VCaP (cell line): ENCODE data around the gene ARL4A.

Experiments
- H3K27ac ChIP-seq: fragments of 450-650 bp; 2 replicates; pipeline ENCODE4 v1.5.1; 2017
- TF ChIP-seq, protein P1 (sequence below): fragments of 450-650 bp; conservative IDR thresholded peaks from 2 replicates; pipeline ENCODE4 v1.5.1; 2017; ENCODE audit warnings: mild to moderate bottlenecking, moderate library complexity

The ARL4A gene

DNA sequence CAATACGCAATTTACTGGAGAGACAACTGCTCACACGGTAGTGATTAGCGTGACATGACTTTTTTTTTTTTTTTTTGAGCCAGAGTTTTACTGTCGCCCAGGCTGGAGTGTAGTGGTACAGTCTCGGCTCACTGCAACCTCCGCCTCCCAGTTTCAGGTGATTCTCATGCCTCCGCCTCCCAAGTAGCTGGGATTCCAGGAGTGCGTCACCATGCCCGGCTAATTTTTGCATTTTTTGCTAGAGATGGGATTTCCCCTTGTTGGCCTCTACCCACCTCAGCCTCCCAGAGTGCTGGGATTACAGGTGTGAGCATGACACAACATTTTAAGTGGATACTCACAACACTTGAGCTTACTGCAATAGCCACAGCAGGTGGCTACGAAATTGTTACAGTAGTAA is 11.9 kb downstream of the ARL4A start:
- H3K27ac ChIP-seq, result no peak overlapping the region
- TF ChIP-seq, protein P1, sequence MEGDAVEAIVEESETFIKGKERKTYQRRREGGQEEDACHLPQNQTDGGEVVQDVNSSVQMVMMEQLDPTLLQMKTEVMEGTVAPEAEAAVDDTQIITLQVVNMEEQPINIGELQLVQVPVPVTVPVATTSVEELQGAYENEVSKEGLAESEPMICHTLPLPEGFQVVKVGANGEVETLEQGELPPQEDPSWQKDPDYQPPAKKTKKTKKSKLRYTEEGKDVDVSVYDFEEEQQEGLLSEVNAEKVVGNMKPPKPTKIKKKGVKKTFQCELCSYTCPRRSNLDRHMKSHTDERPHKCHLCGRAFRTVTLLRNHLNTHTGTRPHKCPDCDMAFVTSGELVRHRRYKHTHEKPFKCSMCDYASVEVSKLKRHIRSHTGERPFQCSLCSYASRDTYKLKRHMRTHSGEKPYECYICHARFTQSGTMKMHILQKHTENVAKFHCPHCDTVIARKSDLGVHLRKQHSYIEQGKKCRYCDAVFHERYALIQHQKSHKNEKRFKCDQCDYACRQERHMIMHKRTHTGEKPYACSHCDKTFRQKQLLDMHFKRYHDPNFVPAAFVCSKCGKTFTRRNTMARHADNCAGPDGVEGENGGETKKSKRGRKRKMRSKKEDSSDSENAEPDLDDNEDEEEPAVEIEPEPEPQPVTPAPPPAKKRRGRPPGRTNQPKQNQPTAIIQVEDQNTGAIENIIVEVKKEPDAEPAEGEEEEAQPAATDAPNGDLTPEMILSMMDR, result no peak

DNA sequence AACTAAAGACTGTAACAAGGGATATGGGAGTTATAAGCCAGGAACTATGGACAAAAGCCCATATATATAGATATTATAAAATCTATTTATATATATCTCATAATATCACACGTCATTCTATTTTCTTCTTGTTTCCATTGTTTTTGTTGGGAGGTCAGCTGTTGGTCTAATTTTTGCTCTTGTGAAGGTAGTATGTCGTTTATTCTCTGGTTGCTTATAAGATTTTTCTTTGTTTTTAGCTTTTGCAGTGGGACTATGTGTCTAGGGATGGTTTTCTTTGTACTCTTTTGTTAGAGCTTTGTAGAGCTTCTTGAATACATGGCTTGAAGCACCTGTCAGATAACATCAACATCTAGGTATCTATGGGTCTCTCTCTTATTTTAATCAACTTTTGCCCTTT is 14.0 kb downstream of the ARL4A start:
- TF ChIP-seq, protein P1, result no peak

DNA sequence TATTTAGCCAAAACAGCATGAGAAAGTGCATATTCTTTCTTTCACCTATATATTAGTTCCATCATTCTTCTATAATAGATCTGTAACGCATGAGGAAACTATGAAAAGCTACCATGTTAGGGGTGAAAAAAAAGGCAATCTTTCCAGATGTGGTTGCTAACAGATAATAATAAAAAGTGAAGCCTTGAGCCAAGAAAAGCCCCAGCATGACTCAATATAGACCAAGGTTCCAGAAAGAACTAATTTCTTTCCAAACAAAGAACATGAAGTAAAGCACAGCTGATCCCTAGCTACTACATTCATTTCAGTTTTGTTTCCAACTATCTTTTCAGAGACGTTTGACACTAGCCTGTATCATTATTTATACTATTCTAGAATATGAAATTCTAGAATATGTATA is 16.4 kb downstream of the ARL4A start:
- H3K27ac ChIP-seq, result no peak overlapping the region
- TF ChIP-seq, protein P1, result no peak

More for the DNA sequence above, 14.0 kb downstream of the ARL4A start:
- no peak overlapping the region for H3K27ac ChIP-seq

DNA sequence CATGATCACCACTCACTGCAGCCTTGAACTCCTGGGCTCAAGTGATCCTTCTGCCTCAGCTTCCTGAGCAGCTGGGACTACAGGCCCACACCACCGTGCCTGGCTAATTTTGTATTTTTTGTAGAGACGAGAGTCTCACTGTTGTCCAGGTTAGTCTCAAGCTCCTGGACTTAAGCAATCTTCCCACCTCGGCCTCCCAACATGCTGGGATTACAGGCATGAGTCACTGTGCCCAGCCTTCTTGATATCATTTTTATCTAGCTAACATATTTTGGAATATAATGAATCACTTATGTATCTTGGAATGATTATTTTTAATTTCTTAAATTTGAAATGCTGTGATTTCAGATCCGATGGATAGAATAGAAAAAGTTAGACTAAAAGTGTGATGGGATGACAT is 18.4 kb downstream of the ARL4A start:
- TF ChIP-seq, protein P1, result no peak
- H3K27ac ChIP-seq, result no peak overlapping the region

DNA sequence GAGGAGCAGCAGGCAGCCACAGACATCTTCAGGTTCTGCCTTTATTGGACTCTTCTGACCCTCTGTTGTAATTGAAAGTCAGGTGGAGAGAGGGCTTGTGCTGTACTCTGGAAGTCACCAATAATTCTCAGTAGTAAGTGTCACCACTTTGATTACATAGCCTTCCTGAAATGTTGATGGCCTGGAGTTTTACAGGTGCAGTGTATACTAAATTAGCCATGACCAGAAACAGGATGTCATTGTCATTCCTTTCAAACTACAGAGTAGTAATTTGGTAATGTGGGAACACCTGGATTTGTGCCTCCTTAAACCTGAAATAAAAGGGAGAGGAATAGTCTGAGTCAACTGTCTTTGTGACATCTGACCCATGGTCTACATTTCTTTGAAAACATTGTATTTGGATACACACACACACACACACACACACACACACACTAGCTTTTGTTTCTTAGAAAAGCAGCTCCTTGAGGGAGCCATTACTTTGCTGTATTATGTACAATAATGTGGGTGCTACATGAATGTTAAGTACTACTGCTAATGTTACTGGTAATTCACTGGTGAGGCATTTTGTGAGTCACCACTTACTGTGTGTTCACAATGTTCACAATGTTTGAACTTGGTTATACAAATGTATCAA is 19.6 kb downstream of the ARL4A start:
- no peak overlapping the region for H3K27ac ChIP-seq
- TF ChIP-seq, protein P1, result no peak

DNA sequence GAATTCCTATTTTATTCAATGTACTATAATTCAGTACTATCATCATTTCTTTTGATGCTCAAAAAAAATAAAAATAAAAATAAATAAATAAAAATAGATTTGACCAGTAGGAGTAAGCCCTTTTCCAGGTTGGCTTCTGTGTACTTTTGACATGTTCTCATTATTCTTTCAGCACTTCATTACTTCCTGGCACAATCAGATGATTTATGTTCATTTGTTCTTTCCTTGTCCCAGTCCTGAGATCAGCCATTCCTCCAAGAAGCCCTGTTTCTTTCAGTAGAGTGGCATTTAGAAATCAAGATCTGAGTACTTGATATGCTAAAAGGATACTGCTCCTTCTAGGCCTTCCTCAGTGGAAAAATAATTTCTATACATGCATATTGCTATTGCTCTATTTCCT is 20.9 kb downstream of the ARL4A start:
- H3K27ac ChIP-seq, result no peak overlapping the region
- TF ChIP-seq, protein P1, result no peak

DNA sequence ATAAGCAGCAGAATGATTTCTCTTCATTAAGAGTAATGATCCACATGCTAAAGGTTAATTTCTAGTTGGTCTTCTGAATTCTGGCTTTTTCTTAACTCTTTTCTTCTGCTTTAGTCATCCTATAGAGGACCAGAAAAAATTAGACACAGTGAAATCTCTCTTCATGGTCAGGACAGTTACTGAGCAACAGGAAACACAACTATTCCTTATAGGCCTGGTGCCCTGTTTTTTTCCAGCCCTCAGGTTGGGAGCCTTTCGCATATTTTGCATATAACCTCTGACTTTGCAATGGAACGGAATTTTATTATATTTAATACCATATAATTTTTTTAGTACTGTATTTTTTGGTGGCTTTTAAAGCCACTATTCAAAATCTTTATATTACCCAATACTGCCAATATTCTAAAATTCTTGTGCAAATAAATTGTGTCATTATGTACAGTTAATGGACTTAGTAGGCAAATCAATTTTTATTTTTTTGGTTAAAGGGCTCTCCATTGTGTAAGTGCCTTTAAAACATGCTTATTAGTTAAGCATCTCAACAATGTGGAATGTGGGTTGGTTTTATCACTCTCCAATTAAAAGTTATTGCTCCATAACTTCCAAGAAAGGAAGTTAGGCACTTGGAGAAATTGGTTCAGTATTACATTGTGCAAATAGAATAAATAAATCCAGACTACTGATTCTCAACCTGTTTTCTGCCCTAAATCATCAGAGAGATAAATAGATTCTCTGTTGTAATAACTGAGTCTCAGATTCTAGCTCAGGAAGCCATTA is 22.5 kb downstream of the ARL4A start:
- H3K27ac ChIP-seq, result no peak overlapping the region
- TF ChIP-seq, protein P1, result no peak
